ENCODE measurements around the gene RPS6KA5. TPM values are rescaled to one million over a fixed set of nuclear protein-coding genes. Genes with fewer than 3 reads are reported as not detected.

Gene RPS6KA5
- total RNA-seq = 10 to 100 TPM in 2 of 4 donors, 1 to 10 TPM in 2; 5.8 to 18.4 (median 9.8) TPM

DNA sequence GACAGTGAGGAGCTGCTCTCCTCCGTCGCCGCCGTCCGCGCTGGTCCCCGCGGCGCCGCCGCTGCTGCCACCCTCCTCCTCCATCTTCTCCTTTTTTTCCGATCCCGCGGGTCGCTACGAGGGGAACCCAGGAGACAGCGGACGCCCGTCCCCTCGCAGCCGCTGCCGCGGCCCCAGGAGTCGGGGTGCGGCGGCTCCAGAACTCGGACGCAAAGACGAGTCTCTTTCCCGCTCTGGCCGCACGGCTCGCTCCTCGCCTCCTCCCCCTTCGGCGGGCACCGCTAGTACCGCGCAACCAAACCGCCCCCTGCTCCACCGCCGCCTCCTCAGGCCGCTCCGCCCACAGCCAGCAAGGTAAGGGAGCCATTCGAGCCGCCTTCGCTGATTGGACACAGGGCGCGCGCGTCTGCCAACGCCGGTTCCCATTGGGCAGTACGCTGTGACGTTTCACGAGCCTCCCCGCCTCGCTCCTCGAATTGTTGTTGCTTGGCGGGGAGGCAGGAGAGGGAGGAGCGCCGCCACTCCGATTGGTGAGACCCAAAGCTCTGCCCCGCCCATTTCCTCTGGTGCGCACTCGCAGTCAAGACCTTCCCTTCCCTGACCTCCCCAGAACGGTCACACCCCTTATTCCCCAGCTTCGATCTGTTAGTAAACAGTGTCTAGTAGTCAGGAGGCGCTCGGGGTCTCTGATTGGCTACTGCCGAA, at the start of gene RPS6KA5:
Gene RPS6KA5, minus strand, starts transcription at position 291 of the 705 bp plus-strand sequence. Its CDS starts 207 bp downstream, at position 84.
- DNase-seq (peak; percentile 100), ATAC-seq (peak; percentile 94 to 95)
- intact Hi-C loops (cut with DNase I; ENCODE audit: low total_unique reads) (loop anchor here (1.0 to 10.0 kb wide), 9 partner anchors 35 to 678 kb away; partner anchors contain the start of gene DGLUCY), in situ Hi-C loops (cut with MboI; ENCODE audit: low sequenced_read_pairs in 4 of 4) (loop anchor here in 2 of 4 donors (25.0 kb wide), 2 partner anchors 227 to 673 kb away; partner anchors contain the start of gene CALM1 (in 1 of the 2))
- Histone ChIP-seq H3K9me3 (no peaks in the 10 kb centered on the region), H3K4me3 (peak within 1 kb of the TSS; percentile 73 to 94 (median 87)), H3K27me3 (no peaks in the 10 kb centered on the region), H3K4me1 (peaks cover 24 to 28% of the 10 kb centered on the region in 2 donors), H3K27ac (peak within 1 kb of the TSS; percentile 96 to 98 (median 96)), H3K36me3 (no peaks in the 10 kb centered on the region)
- TF ChIP-seq, protein P1, sequence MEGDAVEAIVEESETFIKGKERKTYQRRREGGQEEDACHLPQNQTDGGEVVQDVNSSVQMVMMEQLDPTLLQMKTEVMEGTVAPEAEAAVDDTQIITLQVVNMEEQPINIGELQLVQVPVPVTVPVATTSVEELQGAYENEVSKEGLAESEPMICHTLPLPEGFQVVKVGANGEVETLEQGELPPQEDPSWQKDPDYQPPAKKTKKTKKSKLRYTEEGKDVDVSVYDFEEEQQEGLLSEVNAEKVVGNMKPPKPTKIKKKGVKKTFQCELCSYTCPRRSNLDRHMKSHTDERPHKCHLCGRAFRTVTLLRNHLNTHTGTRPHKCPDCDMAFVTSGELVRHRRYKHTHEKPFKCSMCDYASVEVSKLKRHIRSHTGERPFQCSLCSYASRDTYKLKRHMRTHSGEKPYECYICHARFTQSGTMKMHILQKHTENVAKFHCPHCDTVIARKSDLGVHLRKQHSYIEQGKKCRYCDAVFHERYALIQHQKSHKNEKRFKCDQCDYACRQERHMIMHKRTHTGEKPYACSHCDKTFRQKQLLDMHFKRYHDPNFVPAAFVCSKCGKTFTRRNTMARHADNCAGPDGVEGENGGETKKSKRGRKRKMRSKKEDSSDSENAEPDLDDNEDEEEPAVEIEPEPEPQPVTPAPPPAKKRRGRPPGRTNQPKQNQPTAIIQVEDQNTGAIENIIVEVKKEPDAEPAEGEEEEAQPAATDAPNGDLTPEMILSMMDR (IDR thresholded peaks at IDR 0.05 in 4 of 5, conservative IDR thresholded peaks at IDR 0.05 in 1 of 5) = peak; percentile 27 to 79 (median 48)
- TF ChIP-seq POLR2A (IDR thresholded peaks at IDR 0.05) = peak; percentile 91 to 97

DNA sequence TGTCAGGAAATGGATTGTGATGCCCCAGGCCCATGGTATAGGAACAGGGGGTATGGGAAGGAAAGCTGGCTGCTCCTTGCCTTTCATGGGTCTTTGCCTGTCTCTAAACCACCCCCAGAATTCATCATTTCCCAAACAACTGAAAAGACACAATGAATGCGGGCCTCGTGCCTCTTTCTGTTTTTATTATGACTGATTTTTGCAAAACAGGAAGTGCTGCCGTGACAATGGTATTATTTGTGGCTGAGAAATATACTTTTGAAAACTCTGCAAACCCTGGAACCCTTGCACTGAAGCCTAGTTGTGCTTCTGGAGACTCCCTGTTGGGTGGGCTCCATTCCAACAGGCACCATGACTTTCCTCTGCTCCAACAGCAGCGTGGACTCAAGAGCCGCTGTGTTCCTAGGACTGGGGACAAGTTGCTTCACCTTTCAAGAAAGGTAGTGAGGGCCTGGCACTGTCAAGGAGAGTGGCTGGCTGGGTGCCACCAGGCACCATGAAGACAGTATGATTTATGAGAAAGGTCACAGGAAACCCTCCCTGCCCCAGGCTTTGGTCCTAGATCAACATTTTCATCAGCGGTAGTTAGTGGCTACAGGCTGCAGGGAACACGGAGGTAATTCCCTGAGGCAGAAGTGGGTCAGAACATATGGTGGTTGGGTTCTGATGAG, 48.6 kb upstream of the RPS6KA5 start:
- Histone ChIP-seq H3K27ac (peak overlapping the region in 3 of 4 donors; percentile 36 to 51 (median 51)), H3K27me3 (no peaks in the 10 kb centered on the region), H3K4me3 (no peak overlapping the region), H3K36me3 (no peaks in the 10 kb centered on the region), H3K9me3 (no peaks in the 10 kb centered on the region), H3K4me1 (peaks cover 14 to 19% of the 10 kb centered on the region in 2 donors)
- peak; percentile 22 to 74 for DNase-seq
- intact Hi-C loops (cut with DNase I; ENCODE audit: low total_unique reads) = no loop called here
- ATAC-seq = peak; percentile 45 to 60
- in situ Hi-C loops (cut with MboI; ENCODE audit: low sequenced_read_pairs in 4 of 4) = no loop called here
- TF ChIP-seq, protein P1 (IDR thresholded peaks at IDR 0.05 in 4 of 5, conservative IDR thresholded peaks at IDR 0.05 in 1 of 5) = no peak
- no peak for TF ChIP-seq POLR2A (IDR thresholded peaks at IDR 0.05)

DNA sequence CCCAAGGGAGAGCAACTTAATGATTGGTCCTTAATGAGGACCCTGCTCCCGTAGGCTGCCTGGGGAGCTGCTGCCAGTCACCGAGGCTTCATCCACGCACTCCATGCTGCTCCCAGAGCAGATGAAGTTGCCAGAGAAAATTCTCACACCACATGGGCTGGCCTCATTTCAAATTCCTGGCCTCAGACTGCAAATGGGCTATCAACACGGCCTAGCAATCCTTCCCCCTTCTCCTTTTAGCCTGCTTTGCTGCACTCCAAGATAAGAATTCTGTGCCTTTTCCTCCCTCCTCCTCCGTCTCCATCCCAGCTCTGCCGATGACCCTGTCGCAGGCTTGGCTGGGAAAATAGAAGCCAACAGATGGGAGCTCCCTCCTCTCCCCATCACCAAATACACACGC, 42.7 kb upstream of the RPS6KA5 start:
- DNase-seq (no peak), ATAC-seq (no peak)
- Histone ChIP-seq H3K9me3 (no peaks in the 10 kb centered on the region), H3K4me3 (no peak overlapping the region), H3K27ac (no peak overlapping the region), H3K27me3 (no peaks in the 10 kb centered on the region), H3K36me3 (no peaks in the 10 kb centered on the region), H3K4me1 (peaks cover 5 to 7% of the 10 kb centered on the region in 2 donors)
- in situ Hi-C loops (cut with MboI; ENCODE audit: low sequenced_read_pairs in 4 of 4) (no loop called here), intact Hi-C loops (cut with DNase I; ENCODE audit: low total_unique reads) (no loop called here)
- no peak for TF ChIP-seq POLR2A (IDR thresholded peaks at IDR 0.05)
- TF ChIP-seq, protein P1 (IDR thresholded peaks at IDR 0.05 in 4 of 5, conservative IDR thresholded peaks at IDR 0.05 in 1 of 5) = no peak

DNA sequence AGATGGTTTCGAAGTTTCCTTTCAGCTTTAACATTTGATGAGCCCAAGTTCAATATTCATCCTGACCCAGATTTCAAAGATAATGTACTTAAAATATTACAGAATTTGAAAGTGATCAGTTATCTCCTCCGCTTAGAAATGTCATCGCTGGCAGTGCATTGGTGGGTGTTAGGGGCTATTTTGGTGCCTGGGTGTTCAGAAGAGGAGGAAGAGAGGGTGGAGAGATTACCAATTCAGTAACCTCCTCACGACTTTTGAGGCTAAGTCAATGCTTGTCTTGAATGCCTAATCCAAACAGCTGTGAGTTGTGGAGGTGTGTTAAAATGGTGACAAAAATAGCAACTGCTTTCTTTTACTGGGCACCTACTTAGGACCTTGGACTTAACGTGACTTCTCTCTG, 39.7 kb upstream of the RPS6KA5 start:
- Histone ChIP-seq H3K4me1 (peaks cover 12 to 18% of the 10 kb centered on the region in 2 donors), H3K27me3 (no peaks in the 10 kb centered on the region), H3K9me3 (no peaks in the 10 kb centered on the region), H3K36me3 (no peaks in the 10 kb centered on the region), H3K27ac (no peak overlapping the region), H3K4me3 (no peak overlapping the region)
- TF ChIP-seq, protein P1 (IDR thresholded peaks at IDR 0.05 in 4 of 5, conservative IDR thresholded peaks at IDR 0.05 in 1 of 5) = no peak
- no peak for TF ChIP-seq POLR2A (IDR thresholded peaks at IDR 0.05)
- intact Hi-C loops (cut with DNase I; ENCODE audit: low total_unique reads) (no loop called here), in situ Hi-C loops (cut with MboI; ENCODE audit: low sequenced_read_pairs in 4 of 4) (no loop called here)
- DNase-seq (no peak), ATAC-seq (no peak)

Data from gastrocnemius medialis (tissue), 4 donors.